ENCODE measurements around the gene TBC1D20. TPM values are rescaled to one million over a fixed set of nuclear protein-coding genes. Genes with fewer than 3 reads are reported as not detected.

TBC1D20 gene
- total RNA-seq, 1 donor from 2014 or later = 24.1 TPM

DNA sequence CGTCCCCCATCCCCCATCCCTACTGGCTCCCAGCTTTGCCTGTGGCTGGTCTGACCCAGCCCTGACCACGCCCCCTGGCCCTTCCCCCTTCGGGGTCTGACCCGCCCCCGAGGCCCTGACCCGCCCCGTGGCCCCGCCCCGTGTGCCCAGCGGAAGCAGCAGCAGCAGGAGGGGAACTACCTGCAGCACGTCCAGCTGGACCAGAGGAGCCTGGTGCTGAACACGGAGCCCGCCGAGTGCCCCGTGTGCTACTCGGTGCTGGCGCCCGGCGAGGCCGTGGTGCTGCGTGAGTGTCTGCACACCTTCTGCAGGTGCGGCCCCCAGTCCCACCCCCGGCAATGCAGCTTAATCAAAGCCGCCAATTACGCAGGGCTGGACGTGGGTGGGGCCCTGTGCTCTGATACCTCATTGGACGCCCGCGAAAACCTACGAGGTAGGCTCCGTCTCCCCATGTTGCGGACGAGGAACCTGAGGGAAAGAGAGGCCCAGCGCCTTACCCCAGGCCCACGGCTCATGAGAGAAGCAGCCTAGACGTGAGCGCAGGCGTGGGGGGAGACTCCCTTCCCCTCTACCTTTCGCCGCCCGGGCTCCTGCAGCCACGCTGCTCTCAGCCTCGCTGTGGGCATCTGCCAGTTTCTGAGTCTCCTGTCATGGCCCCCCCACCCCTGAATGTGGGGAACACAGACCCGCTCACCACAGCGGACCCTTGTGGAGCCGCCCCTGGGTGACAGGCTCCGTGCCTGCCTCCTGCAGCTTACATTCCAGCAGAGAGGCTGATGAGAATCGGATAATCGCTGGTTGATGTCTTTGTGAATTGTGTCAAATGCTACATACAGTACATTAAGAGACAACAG, 41.4 kb downstream of the TBC1D20 start:
- H3K4me1 Mint-ChIP-seq = peaks cover 9% of the 10 kb centered on the region
- peak; percentile 62 for ATAC-seq (ENCODE audit: low read depth)
- CTCF ChIA-PET = no interaction called here

DNA sequence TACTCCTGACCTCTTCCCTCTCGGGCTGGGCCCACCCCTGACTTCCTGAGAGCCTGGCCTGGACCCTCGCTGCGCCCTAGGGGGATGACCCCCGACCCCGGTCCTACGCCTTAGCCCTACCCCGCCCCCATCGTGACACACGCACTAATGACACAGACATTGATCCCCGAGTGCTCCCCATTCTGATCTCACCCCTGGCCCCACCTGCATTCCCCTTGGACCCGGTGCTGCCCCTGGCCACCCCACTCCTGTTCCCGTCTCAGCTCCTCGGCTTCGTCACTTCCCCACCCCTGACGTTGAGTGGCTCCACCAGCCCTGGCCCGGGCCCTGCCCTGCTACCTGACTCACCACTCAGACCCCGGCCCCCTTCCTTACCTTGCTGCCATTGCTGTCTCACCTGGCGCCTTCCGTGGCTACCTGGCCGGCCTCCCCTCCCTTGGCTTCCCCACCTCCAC, 42.1 kb downstream of the TBC1D20 start:
- no peak for ATAC-seq (ENCODE audit: low read depth)

More for the DNA sequence above, 41.4 kb downstream of the TBC1D20 start:
- intact Hi-C loops (cut with micrococcal nuclease) = no loop called here
- DNase-seq = no peak
- Mint-ChIP-seq H3K27ac (no peak overlapping the region), H3K4me3 (no peak overlapping the region), H3K27me3 (no peaks in the 10 kb centered on the region), H3K9me3 (no peaks in the 10 kb centered on the region), H3K36me3 (ENCODE audit: low read depth) (peaks cover 66% of the 10 kb centered on the region)
- POLR2A ChIA-PET = no interaction called here
- TF ChIP-seq, protein P1, sequence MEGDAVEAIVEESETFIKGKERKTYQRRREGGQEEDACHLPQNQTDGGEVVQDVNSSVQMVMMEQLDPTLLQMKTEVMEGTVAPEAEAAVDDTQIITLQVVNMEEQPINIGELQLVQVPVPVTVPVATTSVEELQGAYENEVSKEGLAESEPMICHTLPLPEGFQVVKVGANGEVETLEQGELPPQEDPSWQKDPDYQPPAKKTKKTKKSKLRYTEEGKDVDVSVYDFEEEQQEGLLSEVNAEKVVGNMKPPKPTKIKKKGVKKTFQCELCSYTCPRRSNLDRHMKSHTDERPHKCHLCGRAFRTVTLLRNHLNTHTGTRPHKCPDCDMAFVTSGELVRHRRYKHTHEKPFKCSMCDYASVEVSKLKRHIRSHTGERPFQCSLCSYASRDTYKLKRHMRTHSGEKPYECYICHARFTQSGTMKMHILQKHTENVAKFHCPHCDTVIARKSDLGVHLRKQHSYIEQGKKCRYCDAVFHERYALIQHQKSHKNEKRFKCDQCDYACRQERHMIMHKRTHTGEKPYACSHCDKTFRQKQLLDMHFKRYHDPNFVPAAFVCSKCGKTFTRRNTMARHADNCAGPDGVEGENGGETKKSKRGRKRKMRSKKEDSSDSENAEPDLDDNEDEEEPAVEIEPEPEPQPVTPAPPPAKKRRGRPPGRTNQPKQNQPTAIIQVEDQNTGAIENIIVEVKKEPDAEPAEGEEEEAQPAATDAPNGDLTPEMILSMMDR (IDR thresholded peaks at IDR 0.05) = no peak

DNA sequence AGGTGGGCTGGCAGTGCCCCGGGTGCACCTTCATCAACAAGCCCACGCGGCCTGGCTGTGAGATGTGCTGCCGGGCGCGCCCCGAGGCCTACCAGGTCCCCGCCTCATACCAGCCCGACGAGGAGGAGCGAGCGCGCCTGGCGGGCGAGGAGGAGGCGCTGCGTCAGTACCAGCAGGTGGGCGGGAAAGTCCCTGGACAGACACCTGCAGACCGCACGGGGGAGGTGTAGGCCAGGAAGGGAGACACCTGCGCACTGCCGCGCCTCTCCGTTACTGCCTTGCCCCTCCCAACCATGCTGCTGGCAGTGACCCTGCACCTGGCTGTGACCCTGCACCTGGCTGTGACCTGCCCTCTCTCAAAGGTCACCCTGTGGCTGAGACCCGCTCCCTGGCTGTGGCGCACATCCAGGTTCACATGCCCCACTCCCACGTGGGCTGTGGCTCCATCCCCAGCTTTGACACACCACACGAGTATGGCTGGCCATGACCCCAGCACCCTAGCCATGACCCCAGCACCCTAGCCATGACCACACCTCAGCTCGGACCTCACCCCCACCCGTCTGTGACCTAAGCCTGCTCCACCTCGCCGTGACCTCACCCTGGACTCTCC, 42.7 kb downstream of the TBC1D20 start:
- no peaks in the 10 kb centered on the region for H3K9me3 Mint-ChIP-seq
- ChIA-PET POLR2A (no interaction called here), CTCF (no interaction called here)
- peaks cover 10% of the 10 kb centered on the region for H3K4me1 Mint-ChIP-seq
- ATAC-seq (ENCODE audit: low read depth) = peak; percentile 60
- no peak overlapping the region for H3K27ac Mint-ChIP-seq
- DNase-seq = no peak
- H3K36me3 Mint-ChIP-seq (ENCODE audit: low read depth) = peaks cover 67% of the 10 kb centered on the region
- H3K27me3 Mint-ChIP-seq = no peaks in the 10 kb centered on the region
- TF ChIP-seq, protein P1 (IDR thresholded peaks at IDR 0.05) = no peak
- H3K4me3 Mint-ChIP-seq = no peak overlapping the region
- intact Hi-C loops (cut with micrococcal nuclease) = no loop called here

More for the DNA sequence above, 42.1 kb downstream of the TBC1D20 start:
- ChIA-PET CTCF (no interaction called here), POLR2A (no interaction called here)
- H3K4me1 Mint-ChIP-seq = peaks cover 10% of the 10 kb centered on the region
- no peaks in the 10 kb centered on the region for H3K9me3 Mint-ChIP-seq
- no peak for DNase-seq
- intact Hi-C loops (cut with micrococcal nuclease) = no loop called here
- H3K36me3 Mint-ChIP-seq (ENCODE audit: low read depth) = peaks cover 70% of the 10 kb centered on the region
- H3K27ac Mint-ChIP-seq = no peak overlapping the region
- no peaks in the 10 kb centered on the region for H3K27me3 Mint-ChIP-seq
- TF ChIP-seq, protein P1 (IDR thresholded peaks at IDR 0.05) = no peak
- no peak overlapping the region for H3K4me3 Mint-ChIP-seq

DNA sequence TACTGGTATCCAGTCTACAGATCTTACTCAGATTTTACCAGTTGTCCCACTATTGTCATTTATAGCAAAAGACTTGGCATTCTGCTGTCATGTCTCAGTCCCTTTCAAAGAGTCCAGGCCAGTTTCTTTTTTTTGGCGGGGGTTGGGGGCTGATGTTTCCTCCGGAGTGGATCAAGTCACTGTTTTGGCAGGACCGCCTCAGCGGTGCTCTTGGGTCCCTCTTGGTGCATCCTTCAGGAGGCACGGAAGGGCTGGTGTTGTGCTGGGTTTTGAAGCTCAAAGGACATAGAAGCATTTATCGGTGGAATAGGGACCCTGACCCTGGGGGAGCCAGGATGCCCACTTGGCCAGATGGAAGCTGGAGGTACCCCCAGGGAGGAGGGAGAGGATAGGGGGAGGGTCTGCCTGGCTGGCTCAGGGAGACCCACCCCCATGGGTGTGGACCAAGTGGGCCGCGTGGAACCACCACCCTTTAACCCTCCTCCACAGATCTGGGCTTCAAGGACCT, 43.4 kb downstream of the TBC1D20 start:
- no peak for DNase-seq
- intact Hi-C loops (cut with micrococcal nuclease) = no loop called here
- Mint-ChIP-seq H3K9me3 (no peaks in the 10 kb centered on the region), H3K4me1 (peaks cover 10% of the 10 kb centered on the region), H3K36me3 (ENCODE audit: low read depth) (peaks cover 61% of the 10 kb centered on the region), H3K4me3 (no peak overlapping the region), H3K27me3 (no peaks in the 10 kb centered on the region), H3K27ac (no peak overlapping the region)
- no peak for ATAC-seq (ENCODE audit: low read depth)
- POLR2A ChIA-PET = interaction anchor here (0.7 kb wide), 1 partner anchor 667 kb away, joined by 3 read pairs; no protein-coding TSS in a partner anchor
- TF ChIP-seq, protein P1 (IDR thresholded peaks at IDR 0.05) = no peak
- CTCF ChIA-PET = no interaction called here

DNA sequence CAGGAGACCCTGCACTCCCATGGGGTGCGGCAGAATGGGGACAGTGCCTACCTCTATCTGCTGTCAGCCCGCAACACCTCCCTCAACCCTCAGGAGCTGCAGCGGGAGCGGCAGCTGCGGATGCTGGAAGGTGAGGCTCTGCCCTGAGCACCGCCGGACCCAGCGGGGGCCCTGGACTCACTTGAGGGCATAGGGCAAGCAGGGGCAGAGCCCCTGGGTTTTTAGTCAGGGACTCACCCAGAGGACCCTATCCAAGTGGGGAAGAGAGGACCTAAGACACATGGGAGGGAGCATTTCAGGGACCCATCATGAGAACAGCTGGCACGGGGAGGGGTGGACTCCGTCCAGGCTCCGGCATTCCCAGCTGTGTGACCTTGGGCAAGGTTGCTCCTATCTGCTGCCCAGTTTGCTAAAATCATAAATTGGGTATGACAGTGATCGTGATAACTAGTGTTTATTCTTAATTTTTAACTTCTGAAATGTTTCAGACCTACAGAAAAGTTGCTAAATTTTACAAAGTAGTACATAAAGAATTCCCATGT, 44.5 kb downstream of the TBC1D20 start:
- H3K4me1 Mint-ChIP-seq = peaks cover 16% of the 10 kb centered on the region
- peaks cover 65% of the 10 kb centered on the region for H3K36me3 Mint-ChIP-seq (ENCODE audit: low read depth)
- intact Hi-C loops (cut with micrococcal nuclease) = no loop called here
- DNase-seq (no peak), ATAC-seq (ENCODE audit: low read depth) (no peak)
- no peak overlapping the region for H3K4me3 Mint-ChIP-seq
- H3K9me3 Mint-ChIP-seq = no peaks in the 10 kb centered on the region
- ChIA-PET POLR2A (interaction anchor here (0.7 kb wide), 1 partner anchor 668 kb away, joined by 3 read pairs; no protein-coding TSS in a partner anchor), CTCF (no interaction called here)
- TF ChIP-seq, protein P1 (IDR thresholded peaks at IDR 0.05) = no peak
- no peaks in the 10 kb centered on the region for H3K27me3 Mint-ChIP-seq
- no peak overlapping the region for H3K27ac Mint-ChIP-seq
